ELR (cell line): ENCODE measurements around the gene MRPL18.
"Not testable (repeated sequence)": the region's sequence is repeated elsewhere in the genome, so short reads cannot be mapped to it uniquely, and the experiment has no call there.

ENCODE experiments used
- DNase-seq: peaks from one replicate; pipeline ENCODE4 v3.0.0-alpha.2; 2015; ENCODE audit warnings: low read depth

MRPL18 gene

GRCh38 chr6:159777240-159777904 is 12.9 kb upstream of the MRPL18 start:
- no peak for DNase-seq

- DNase-seq: no peak
These were observed 12.1 kb upstream of the MRPL18 start for GRCh38 chr6:159778131-159778530.

GRCh38 chr6:159778542-159779103 is 11.6 kb upstream of the MRPL18 start:
- no peak for DNase-seq

- no peak for DNase-seq
These were observed 2.0 kb upstream of the MRPL18 start for GRCh38 chr6:159788276-159788675.

GRCh38 chr6:159788753-159789376 is 1.4 kb upstream of the MRPL18 start:
- peak; percentile 71 for DNase-seq

GRCh38 chr6:159789377-159790148 is 704 bp upstream of the MRPL18 start, which contains the start of gene TCP1:
Gene TCP1 (minus strand): TSS chr6:159789602. CDS start chr6:159789468, 134 bp downstream.
- DNase-seq: peak; percentile 100

GRCh38 chr6:159790956-159791598 is 810 bp downstream of the MRPL18 start:
- DNase-seq: peak; percentile 11

GRCh38 chr6:159794976-159795375 is 4.7 kb downstream of the MRPL18 start:
- not testable (repeated sequence) for DNase-seq

- DNase-seq: no peak
These were observed 7.3 kb downstream of the MRPL18 start for GRCh38 chr6:159797554-159797953.

- DNase-seq: no peak
These were observed 10.0 kb downstream of the MRPL18 start, which contains the start of gene PNLDC1 for GRCh38 chr6:159800141-159800865. Gene PNLDC1 (plus strand): TSS chr6:159800276. CDS start chr6:159800308, 32 bp downstream.

GRCh38 chr6:159801935-159802334 is 11.7 kb downstream of the MRPL18 start:
- no peak for DNase-seq

- no peak for DNase-seq
These were observed 14.2 kb downstream of the MRPL18 start for GRCh38 chr6:159804504-159804903.

GRCh38 chr6:159805440-159806020 is 15.3 kb downstream of the MRPL18 start:
- DNase-seq: no peak

GRCh38 chr6:159806021-159806458 is 15.8 kb downstream of the MRPL18 start:
- DNase-seq: no peak

GRCh38 chr6:159807150-159807858 is 17.0 kb downstream of the MRPL18 start:
- no peak for DNase-seq

GRCh38 chr6:159808647-159809046 is 18.4 kb downstream of the MRPL18 start:
- DNase-seq: no peak

- no peak for DNase-seq
These were observed 18.9 kb downstream of the MRPL18 start for GRCh38 chr6:159809149-159809548.

- DNase-seq: no peak
These were observed 23.5 kb downstream of the MRPL18 start for GRCh38 chr6:159813781-159814180.

- DNase-seq: no peak
These were observed 25.1 kb downstream of the MRPL18 start for GRCh38 chr6:159815410-159815809.

- DNase-seq: not testable (repeated sequence)
These were observed 26.5 kb downstream of the MRPL18 start for GRCh38 chr6:159816775-159817174.
